ENCODE measurements around the gene TUBE1. TPM values are rescaled to one million over a fixed set of nuclear protein-coding genes. Genes with fewer than 3 reads are reported as not detected.
A peak's percentile ranks its signal among the peaks of the same experiment; 100 is the strongest.

Gene TUBE1
- total and polyA plus RNA-seq, 4 donors: 10.1 to 59.2 (median 15.1) TPM

- ATAC-seq (ENCODE audit: insufficient read depth, low FRiP score) (no peak), DNase-seq (peak in 2 of 3 donors; percentile 33 to 41)
- Histone ChIP-seq H3K9ac (ENCODE audit: insufficient read depth in 1 of 2, low read length in 2 of 2) (no peak overlapping the region), H3K9me3 (ENCODE audit: control insufficient read depth in 4 of 4, insufficient read depth in 3 of 4, low read length in 3 of 4) (no peaks in the 10 kb centered on the region), H3K36me3 (ENCODE audit: control insufficient read depth in 4 of 4, insufficient read depth in 4 of 4, low read length in 4 of 4) (peaks cover 0 to 3% (median 2%) of the 10 kb centered on the region in 4 donors), H3K4me1 (ENCODE audit: control insufficient read depth in 5 of 5, insufficient read depth in 5 of 5, low read length in 5 of 5) (peaks cover 0 to 4% (median 0%) of the 10 kb centered on the region in 5 donors), H3K27me3 (ENCODE audit: control insufficient read depth in 3 of 3, insufficient read depth in 3 of 3, low read length in 2 of 3) (no peaks in the 10 kb centered on the region), H3K4me3 (no peak overlapping the region), H3K27ac (ENCODE audit: low read depth in 1 of 2, low read length in 1 of 2) (no peak overlapping the region)
- WGBS, 2 donors: 50 to 67% methylated on average over 6 of the region's 6 CpGs
- TF ChIP-seq CTCF (IDR thresholded peaks at IDR 0.05; ENCODE audit: control extremely low read depth, extremely low read depth): no peak
Observed at GRCh38 chr6:112065426-112065986, 21.8 kb downstream of the TUBE1 start.

- H3K9ac ChIP-seq (ENCODE audit: insufficient read depth in 1 of 2, low read length in 2 of 2): no peak overlapping the region
- peaks cover 0 to 4% (median 0%) of the 10 kb centered on the region in 5 donors for H3K4me1 ChIP-seq (ENCODE audit: control insufficient read depth in 5 of 5, insufficient read depth in 5 of 5, low read length in 5 of 5)
- 88 to 94% methylated on average over 3 of the region's 3 CpGs for WGBS, 2 donors
- ATAC-seq (ENCODE audit: insufficient read depth, low FRiP score) (no peak), DNase-seq (no peak)
- TF ChIP-seq CTCF (IDR thresholded peaks at IDR 0.05; ENCODE audit: control extremely low read depth, extremely low read depth): no peak
- no peak overlapping the region for H3K4me3 ChIP-seq
- no peaks in the 10 kb centered on the region for H3K27me3 ChIP-seq (ENCODE audit: control insufficient read depth in 3 of 3, insufficient read depth in 3 of 3, low read length in 2 of 3)
- H3K36me3 ChIP-seq (ENCODE audit: control insufficient read depth in 4 of 4, insufficient read depth in 4 of 4, low read length in 4 of 4): no peaks in the 10 kb centered on the region
- no peak overlapping the region for H3K27ac ChIP-seq (ENCODE audit: low read depth in 1 of 2, low read length in 1 of 2)
- H3K9me3 ChIP-seq (ENCODE audit: control insufficient read depth in 4 of 4, insufficient read depth in 3 of 4, low read length in 3 of 4): no peaks in the 10 kb centered on the region
Observed at GRCh38 chr6:112062966-112063365, 24.3 kb downstream of the TUBE1 start.

- WGBS, 2 donors: 95% methylated on average over 4 of the region's 4 CpGs
- ATAC-seq (ENCODE audit: insufficient read depth, low FRiP score) (no peak), DNase-seq (no peak)
- TF ChIP-seq CTCF (IDR thresholded peaks at IDR 0.05; ENCODE audit: control extremely low read depth, extremely low read depth): no peak
- Histone ChIP-seq H3K9me3 (ENCODE audit: control insufficient read depth in 4 of 4, insufficient read depth in 3 of 4, low read length in 3 of 4) (no peaks in the 10 kb centered on the region), H3K27ac (ENCODE audit: low read depth in 1 of 2, low read length in 1 of 2) (no peak overlapping the region), H3K36me3 (ENCODE audit: control insufficient read depth in 4 of 4, insufficient read depth in 4 of 4, low read length in 4 of 4) (no peaks in the 10 kb centered on the region), H3K4me1 (ENCODE audit: control insufficient read depth in 5 of 5, insufficient read depth in 5 of 5, low read length in 5 of 5) (peaks cover 0 to 4% (median 0%) of the 10 kb centered on the region in 5 donors), H3K27me3 (ENCODE audit: control insufficient read depth in 3 of 3, insufficient read depth in 3 of 3, low read length in 2 of 3) (no peaks in the 10 kb centered on the region), H3K9ac (ENCODE audit: insufficient read depth in 1 of 2, low read length in 2 of 2) (no peak overlapping the region), H3K4me3 (no peak overlapping the region)
Observed at GRCh38 chr6:112061605-112062004, 25.7 kb downstream of the TUBE1 start.
